HL-60 (cell line): ENCODE data around the gene CD40LG.

Source experiments
- POLR2AphosphoS5 ChIP-seq: IDR thresholded peaks from 2 replicates; pipeline ENCODE4 v1.6.1; 2012; ENCODE audit warnings: low read depth
- SPI1 ChIP-seq: IDR thresholded peaks from 2 replicates; pipeline ENCODE4 v1.6.1; 2012; ENCODE audit warnings: low read depth, mild to moderate bottlenecking, borderline replicate concordance
- TF ChIP-seq, protein P1 (sequence below): IDR thresholded peaks from one replicate; pipeline ENCODE4 v1.5.1; 2011; ENCODE audit warnings: low read length, control low read depth, inconsistent platforms; ENCODE audit not compliant: insufficient read depth
- TF ChIP-seq, protein P2 (sequence below): IDR thresholded peaks from 2 replicates; pipeline ENCODE4 v1.6.1; 2012; ENCODE audit warnings: low read depth; ENCODE audit not compliant: insufficient replicate concordance

DNA sequence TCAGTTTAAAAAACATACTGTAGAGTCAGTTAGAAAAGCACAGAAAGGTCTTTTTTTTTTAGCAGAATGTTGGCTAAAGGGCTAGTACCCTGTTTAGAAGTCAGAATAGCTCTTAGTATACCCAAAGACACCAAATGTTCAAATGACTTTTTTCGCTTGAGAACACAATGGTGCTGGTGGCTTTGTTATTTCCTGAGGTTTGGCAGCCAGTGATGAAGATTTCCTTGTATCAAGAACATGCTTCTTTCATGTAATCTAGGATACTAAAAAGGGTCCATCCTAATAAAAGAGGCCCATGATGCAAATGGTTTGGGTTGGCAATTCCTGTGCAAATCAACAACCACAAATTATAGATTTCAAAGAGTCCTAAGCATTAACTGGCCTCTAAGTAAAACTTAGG, 21.1 kb upstream of the CD40LG start:
- TF ChIP-seq, protein P1, sequence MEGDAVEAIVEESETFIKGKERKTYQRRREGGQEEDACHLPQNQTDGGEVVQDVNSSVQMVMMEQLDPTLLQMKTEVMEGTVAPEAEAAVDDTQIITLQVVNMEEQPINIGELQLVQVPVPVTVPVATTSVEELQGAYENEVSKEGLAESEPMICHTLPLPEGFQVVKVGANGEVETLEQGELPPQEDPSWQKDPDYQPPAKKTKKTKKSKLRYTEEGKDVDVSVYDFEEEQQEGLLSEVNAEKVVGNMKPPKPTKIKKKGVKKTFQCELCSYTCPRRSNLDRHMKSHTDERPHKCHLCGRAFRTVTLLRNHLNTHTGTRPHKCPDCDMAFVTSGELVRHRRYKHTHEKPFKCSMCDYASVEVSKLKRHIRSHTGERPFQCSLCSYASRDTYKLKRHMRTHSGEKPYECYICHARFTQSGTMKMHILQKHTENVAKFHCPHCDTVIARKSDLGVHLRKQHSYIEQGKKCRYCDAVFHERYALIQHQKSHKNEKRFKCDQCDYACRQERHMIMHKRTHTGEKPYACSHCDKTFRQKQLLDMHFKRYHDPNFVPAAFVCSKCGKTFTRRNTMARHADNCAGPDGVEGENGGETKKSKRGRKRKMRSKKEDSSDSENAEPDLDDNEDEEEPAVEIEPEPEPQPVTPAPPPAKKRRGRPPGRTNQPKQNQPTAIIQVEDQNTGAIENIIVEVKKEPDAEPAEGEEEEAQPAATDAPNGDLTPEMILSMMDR: no peak
- no peak for TF ChIP-seq POLR2AphosphoS5
- TF ChIP-seq, protein P2, sequence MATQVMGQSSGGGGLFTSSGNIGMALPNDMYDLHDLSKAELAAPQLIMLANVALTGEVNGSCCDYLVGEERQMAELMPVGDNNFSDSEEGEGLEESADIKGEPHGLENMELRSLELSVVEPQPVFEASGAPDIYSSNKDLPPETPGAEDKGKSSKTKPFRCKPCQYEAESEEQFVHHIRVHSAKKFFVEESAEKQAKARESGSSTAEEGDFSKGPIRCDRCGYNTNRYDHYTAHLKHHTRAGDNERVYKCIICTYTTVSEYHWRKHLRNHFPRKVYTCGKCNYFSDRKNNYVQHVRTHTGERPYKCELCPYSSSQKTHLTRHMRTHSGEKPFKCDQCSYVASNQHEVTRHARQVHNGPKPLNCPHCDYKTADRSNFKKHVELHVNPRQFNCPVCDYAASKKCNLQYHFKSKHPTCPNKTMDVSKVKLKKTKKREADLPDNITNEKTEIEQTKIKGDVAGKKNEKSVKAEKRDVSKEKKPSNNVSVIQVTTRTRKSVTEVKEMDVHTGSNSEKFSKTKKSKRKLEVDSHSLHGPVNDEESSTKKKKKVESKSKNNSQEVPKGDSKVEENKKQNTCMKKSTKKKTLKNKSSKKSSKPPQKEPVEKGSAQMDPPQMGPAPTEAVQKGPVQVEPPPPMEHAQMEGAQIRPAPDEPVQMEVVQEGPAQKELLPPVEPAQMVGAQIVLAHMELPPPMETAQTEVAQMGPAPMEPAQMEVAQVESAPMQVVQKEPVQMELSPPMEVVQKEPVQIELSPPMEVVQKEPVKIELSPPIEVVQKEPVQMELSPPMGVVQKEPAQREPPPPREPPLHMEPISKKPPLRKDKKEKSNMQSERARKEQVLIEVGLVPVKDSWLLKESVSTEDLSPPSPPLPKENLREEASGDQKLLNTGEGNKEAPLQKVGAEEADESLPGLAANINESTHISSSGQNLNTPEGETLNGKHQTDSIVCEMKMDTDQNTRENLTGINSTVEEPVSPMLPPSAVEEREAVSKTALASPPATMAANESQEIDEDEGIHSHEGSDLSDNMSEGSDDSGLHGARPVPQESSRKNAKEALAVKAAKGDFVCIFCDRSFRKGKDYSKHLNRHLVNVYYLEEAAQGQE: no peak
- TF ChIP-seq SPI1: no peak
